ENCODE data around the gene SS18. TPM values are rescaled to one million over a fixed set of nuclear protein-coding genes. Genes with fewer than 3 reads are reported as not detected.

Gene SS18
- 167 and 219 TPM in 2 replicates for total RNA-seq

GRCh38 chr18:26090130-26091046 lies at the start of gene SS18:
SS18 (minus strand) TSS chr18:26090613; CDS start chr18:26090569, 44 bp downstream.

DNA sequence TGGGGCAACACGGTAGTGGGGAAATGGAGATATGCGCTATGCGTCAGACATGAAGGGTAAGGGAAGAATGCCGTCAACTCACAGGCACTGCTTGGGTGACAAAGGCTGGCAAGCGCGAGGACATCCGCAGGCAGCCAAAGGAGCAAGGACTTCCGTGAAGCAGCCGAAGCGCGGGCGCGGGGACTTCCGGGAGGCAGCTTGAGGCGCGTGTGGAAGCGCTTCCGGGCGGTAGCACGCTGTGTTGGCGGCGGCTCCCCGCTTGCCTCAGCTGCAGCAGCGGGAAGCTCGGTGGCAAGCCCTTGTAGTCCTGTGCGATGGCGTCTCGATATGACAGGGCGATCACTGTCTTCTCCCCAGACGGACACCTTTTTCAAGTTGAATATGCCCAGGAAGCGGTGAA lies 43.2 kb upstream of the SS18 start, which contains the start of gene PSMA8:
Gene PSMA8 (plus strand): TSS at position 218 of the 400 bp plus-strand sequence. CDS start 97 bp downstream, at position 315.

Other genes starting within 250 kb of the SS18 start
- gene PSMA8, start 43.3 kb upstream of the SS18 start, total RNA-seq, result 1.4 TPM in 1 of 2 replicates, not detected in the other
- gene TAF4B, start 135.8 kb upstream of the SS18 start, total RNA-seq, result 2.2 and 3.1 TPM in 2 replicates

Measured in placental epithelial cell (primary cell).